Measurements from ENCODE around the gene DOK3.

Gene DOK3

DNA sequence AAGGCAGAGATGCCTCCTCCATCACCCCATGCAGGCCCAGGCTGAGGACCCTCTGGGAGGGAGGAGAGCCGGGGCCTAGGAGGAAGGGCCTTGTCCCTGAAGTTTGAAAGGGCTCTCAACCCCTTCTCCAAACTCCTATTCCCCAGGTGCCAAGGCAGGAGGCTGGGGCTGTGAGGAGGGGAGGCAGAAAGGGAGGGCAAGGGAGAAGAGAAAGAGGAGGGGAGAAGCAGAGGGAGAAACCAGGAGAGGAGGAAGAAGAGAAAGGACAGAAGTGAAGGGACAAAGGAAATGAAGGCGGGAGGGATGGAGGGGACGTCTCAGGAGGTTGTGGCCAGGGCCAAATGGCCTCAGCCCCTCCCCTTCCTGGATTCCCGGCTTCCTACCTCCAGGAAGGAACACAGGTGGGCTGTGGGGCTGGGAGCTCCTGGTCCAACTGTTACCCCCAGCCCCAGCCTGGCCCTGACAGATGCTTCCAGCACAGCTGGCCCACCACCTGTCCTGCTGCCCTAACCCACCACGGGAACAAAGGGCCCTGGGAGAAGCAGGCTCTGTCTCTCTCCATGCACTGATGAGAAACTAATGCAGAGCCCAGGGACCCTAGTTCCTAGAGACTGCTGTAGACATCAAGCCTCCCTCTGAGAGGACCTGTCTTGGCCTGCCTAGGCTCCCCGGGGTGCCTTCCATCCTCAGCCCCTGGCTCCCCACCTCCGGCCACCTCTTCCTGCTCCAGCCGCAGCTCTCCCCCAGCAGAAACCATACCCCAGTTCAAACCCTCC, 39.7 kb downstream of the DOK3 start:
- DNase-seq: no peak

- DNase-seq: peak in 46 of 56 donors; percentile 18 to 88 (median 64)
Observed at GRCh38 chr5:177468685-177469628, 40.7 kb downstream of the DOK3 start.

DNA sequence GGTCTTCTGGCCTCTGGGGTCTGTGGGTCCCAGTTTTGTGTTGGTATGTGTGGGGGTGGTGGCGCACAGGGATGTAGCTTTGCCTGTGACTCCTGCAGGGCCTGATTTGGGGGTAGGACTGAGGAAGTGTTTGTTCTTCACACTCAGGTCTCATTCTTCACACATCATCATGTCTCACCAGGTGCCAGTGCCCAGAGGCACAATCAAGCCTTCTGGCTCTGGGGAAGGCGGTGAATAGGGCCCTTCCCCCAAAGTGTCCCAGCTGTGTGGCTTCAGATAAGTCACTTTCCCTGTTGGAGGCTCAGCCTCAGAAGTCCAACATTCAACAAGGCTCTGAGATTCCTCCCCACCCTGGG, 41.3 kb downstream of the DOK3 start:
- no peak for DNase-seq

DNA sequence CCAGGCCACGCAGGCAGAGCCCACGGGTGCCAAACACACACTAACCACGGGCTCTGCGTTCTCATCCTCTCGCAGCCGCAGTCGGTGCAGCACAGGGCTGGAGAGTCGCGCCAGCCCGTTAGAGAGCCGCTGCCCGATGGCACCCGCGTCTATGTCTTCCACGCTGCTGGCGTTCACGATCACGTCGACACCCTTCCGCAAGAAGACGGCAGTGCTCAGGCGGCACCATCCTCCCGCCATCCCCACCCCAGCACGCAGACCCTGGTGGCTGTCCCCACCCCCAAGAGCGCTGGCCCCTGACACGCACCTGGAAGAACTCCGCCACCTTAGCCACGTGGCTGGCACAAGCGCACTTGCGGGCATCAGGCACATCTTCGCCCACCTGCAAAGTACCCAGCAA, 42.2 kb downstream of the DOK3 start:
- no peak for DNase-seq

DNA sequence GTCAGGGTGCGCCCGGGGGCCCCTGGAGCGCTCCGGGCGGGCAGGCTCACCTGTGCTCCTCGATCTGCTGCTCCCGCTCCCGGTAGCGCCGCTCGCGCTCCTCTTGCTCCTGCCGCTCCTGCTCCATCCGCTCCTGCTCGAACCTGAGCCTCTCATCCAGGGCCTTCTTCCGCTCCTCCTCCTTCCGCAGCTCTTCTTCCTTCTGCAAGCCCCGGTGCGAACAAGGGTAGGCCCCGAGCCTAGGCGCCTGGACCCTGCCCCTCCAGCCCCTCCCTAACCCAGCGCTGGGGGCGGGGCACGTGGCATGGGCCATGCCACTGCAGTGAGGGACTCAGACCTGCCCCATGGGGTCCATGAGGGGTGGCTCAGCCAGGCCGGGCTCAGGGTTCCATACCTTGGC, 42.8 kb downstream of the DOK3 start:
- DNase-seq: no peak

- DNase-seq: no peak
Observed at GRCh38 chr5:177465044-177465443, 44.6 kb downstream of the DOK3 start.

GRCh38 chr5:177462021-177462670, 47.5 kb downstream of the DOK3 start:
- peak in 6 of 56 donors; percentile 17 to 49 (median 30) for DNase-seq

DNA sequence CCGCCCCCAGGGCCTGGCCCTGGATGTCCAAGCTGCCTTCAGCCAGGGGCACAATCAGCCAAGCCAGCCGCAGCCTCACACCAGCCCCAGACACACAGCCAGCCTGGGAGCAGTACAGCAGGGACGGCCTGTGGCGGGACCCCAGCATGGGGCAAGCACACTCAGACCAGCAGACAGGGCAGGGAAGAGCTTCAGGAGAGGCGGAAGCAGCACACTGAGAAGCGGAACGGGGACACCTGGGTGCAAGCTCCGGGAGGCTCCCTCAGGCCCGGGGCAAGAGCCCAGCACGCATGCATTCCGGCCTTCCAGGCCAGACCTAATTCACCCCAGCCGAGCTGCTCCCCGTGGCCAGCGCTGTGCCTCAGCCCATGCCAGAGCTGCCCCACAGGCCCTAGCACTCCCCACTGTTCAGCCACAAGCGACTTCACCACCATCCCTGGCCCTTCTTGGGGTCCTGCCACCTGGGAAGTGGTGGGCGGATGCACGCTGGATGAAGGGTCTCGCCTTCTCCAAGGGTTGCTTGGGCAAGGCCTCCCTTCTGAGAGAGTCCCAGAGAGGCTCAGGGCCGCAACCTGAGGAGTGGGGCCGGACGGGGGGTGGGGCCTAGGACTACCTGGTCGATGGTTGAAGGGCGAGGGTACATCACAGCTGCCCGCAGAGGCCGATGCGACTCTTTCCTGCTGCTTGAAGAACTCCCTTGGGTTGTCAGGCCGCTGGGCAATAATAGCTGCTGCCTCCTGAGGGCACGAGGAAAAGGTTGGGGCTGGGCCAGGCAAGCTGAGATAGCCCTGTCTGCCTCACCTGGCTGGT, 49.6 kb downstream of the DOK3 start:
- DNase-seq: no peak

- no peak for DNase-seq
Observed at GRCh38 chr5:177459357-177459756, 50.3 kb downstream of the DOK3 start.

DNA sequence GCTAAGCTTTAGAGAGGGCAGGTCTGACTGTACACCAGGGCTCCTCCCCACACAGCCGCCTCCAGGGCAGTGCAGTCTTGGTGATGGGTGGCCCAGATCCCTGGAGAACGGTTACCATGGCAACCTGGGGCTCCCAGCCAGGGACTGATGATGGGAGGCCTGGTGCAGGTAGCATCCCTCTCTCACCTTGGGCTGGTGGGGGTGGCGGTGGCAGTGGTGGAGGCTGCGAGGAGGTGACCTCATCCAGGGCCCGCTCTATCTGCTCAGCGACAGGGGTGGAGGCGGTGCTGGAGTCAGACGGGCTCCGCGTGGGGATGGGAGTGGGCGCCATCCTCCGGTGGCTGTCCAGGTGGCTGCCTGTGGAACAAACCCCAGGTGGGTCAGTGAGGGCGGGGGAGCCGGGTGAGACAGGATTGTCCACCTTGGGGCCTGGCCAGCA, 50.7 kb downstream of the DOK3 start:
- DNase-seq: peak in 39 of 56 donors; percentile 21 to 89 (median 56)

- DNase-seq: no peak
Observed at GRCh38 chr5:177457852-177458681, 51.6 kb downstream of the DOK3 start.

- peak in 49 of 56 donors; percentile 26 to 86 (median 65) for DNase-seq
Observed at GRCh38 chr5:177456976-177457851, 52.4 kb downstream of the DOK3 start.

DNA sequence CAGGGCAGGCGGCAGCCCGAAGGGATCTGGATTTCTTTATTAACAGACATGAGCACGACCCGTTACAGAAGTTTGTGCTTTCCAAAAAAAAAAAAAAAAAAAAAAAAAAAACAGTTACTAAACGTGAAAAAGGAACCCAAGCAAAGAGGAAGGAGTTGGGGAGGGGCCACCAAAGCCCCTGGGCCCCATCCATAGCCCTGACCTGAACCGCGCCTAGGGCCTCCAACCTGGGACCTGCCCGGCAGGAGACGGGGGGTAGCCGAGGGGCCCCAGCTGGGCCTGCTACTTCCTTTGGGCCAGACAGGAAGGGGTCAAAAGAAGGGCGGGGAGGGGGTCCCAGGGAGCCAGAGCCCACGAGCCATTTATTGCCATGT, 53.0 kb downstream of the DOK3 start:
- no peak for DNase-seq

GRCh38 chr5:177455661-177456590, 53.7 kb downstream of the DOK3 start:
- peak in 55 of 56 donors; percentile 11 to 93 (median 74) for DNase-seq

- peak in 37 of 56 donors; percentile 25 to 75 (median 51) for DNase-seq
Observed at GRCh38 chr5:177455036-177455660, 54.5 kb downstream of the DOK3 start.

DNA sequence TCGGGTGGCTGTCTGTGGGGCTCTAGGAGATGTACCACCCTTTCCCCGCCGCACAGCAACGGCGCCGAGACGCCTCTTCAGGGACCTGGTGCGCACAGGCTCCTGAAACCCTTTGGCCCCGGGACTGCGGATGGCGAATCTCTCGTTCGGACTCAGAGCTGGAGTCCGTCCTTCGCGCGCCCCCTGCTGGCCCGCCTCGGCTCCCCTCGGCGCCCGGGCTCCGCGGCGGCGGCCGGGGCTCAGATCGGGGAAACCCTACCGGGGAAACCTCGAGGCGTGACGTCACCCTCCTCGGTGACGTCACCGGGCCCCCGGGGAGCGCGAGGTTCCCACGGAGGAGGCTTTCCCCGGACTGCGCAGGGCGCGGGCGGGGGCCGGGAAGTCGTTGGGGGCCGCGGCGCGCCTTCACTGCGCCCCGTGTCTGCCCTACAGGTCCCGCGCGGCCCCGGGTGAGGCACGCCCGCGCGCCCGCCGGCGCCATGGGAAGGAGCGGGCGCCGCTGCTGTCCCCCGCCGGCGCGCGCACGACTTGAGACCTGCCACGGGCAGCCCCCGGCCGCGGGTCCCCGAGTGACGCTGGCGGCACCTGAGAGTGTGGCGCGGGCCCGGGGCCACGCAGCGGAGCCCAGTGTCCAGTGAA, 55.1 kb downstream of the DOK3 start:
- peak in 54 of 56 donors; percentile 9 to 93 (median 76) for DNase-seq

Data from nucleus accumbens (tissue), 56 donors.